GM19463 (cell line): ENCODE data around the gene PCSK5.
A peak's percentile ranks its signal among the peaks of the same experiment; 100 is the strongest.

ENCODE experiments used
- ATAC-seq: cut with Tn5 transposase; IDR thresholded peaks from one replicate; pipeline ENCODE4 v1.9.1; 2021; ENCODE audit warnings: mild to moderate bottlenecking, moderate library complexity; ENCODE audit not compliant: unreplicated experiment

Gene PCSK5

GRCh38 chr9:76373173-76373783 lies 482.8 kb downstream of the PCSK5 start:
- ATAC-seq: no peak

- no peak for ATAC-seq
Observed at GRCh38 chr9:76373784-76374474, 483.5 kb downstream of the PCSK5 start.

GRCh38 chr9:76374783-76375559 lies 484.5 kb downstream of the PCSK5 start:
- ATAC-seq: no peak

GRCh38 chr9:76377791-76378190 lies 487.3 kb downstream of the PCSK5 start:
- no peak for ATAC-seq

- no peak for ATAC-seq
Observed at GRCh38 chr9:76378367-76379073, 488.0 kb downstream of the PCSK5 start.

GRCh38 chr9:76379494-76379893 lies 489.0 kb downstream of the PCSK5 start:
- no peak for ATAC-seq

GRCh38 chr9:76390656-76391055 lies 500.2 kb downstream of the PCSK5 start:
- ATAC-seq: no peak

- peak; percentile 59 for ATAC-seq
Observed at GRCh38 chr9:76394195-76394959, 503.9 kb downstream of the PCSK5 start, which contains the start of gene RFK. Gene RFK (minus strand): TSS chr9:76394426. CDS start chr9:76394171, 255 bp downstream.

GRCh38 chr9:76394960-76395252 lies 504.4 kb downstream of the PCSK5 start:
- peak; percentile 37 for ATAC-seq

- no peak for ATAC-seq
Observed at GRCh38 chr9:76395381-76395780, 504.9 kb downstream of the PCSK5 start.

GRCh38 chr9:76396144-76396543 lies 505.7 kb downstream of the PCSK5 start:
- no peak for ATAC-seq

GRCh38 chr9:76396597-76396996 lies 506.1 kb downstream of the PCSK5 start:
- ATAC-seq: no peak

GRCh38 chr9:76399856-76400255 lies 509.4 kb downstream of the PCSK5 start:
- no peak for ATAC-seq

- no peak for ATAC-seq
Observed at GRCh38 chr9:76400534-76401096, 510.1 kb downstream of the PCSK5 start.

GRCh38 chr9:76401176-76401575 lies 510.7 kb downstream of the PCSK5 start:
- ATAC-seq: no peak

- no peak for ATAC-seq
Observed at GRCh38 chr9:76401580-76402354, 511.3 kb downstream of the PCSK5 start.

GRCh38 chr9:76403352-76403751 lies 512.9 kb downstream of the PCSK5 start:
- peak; percentile 87 for ATAC-seq

GRCh38 chr9:76404401-76404800 lies 513.9 kb downstream of the PCSK5 start:
- ATAC-seq: no peak

- no peak for ATAC-seq
Observed at GRCh38 chr9:76405340-76405739, 514.9 kb downstream of the PCSK5 start.

GRCh38 chr9:76405868-76406267 lies 515.4 kb downstream of the PCSK5 start:
- ATAC-seq: no peak
